Measurements from ENCODE around the gene SCCPDH.
"Not testable (repeated sequence)": the region's sequence is repeated elsewhere in the genome, so short reads cannot be mapped to it uniquely, and the experiment has no call there.

The SCCPDH gene

GRCh38 chr1:246729040-246729439 is 4.8 kb downstream of the SCCPDH start:
- H3K4me3 ChIP-seq (ENCODE audit: low read depth in 1 of 2, low read length in 2 of 2); H3K9me3 ChIP-seq (ENCODE audit: control insufficient read depth in 1 of 2, low read length in 2 of 2); H3K27me3 ChIP-seq (ENCODE audit: low read depth, low read length); H3K27ac ChIP-seq (ENCODE audit: low read length): not testable (repeated sequence)
- H3K36me3 ChIP-seq (ENCODE audit: control insufficient read depth in 1 of 2, insufficient read depth in 2 of 2, low read length in 2 of 2) = peaks cover 25 to 55% of the 10 kb centered on the region in 2 donors
- peaks cover 3 to 12% of the 10 kb centered on the region in 2 donors for H3K4me1 ChIP-seq (ENCODE audit: control insufficient read depth in 1 of 2, insufficient read depth in 2 of 2, low read length in 2 of 2)

- peaks cover 3 to 4% of the 10 kb centered on the region in 2 donors for H3K4me1 ChIP-seq (ENCODE audit: control insufficient read depth in 1 of 2, insufficient read depth in 2 of 2, low read length in 2 of 2)
- no peaks in the 10 kb centered on the region for H3K27me3 ChIP-seq (ENCODE audit: low read depth, low read length)
- no peak overlapping the region for H3K4me3 ChIP-seq (ENCODE audit: low read depth in 1 of 2, low read length in 2 of 2)
- H3K36me3 ChIP-seq (ENCODE audit: control insufficient read depth in 1 of 2, insufficient read depth in 2 of 2, low read length in 2 of 2) = peaks cover 31 to 63% of the 10 kb centered on the region in 2 donors
- no peak overlapping the region for H3K27ac ChIP-seq (ENCODE audit: low read length)
- H3K9me3 ChIP-seq (ENCODE audit: control insufficient read depth in 1 of 2, low read length in 2 of 2) = no peaks in the 10 kb centered on the region
Measured at GRCh38 chr1:246730839-246731238, 6.6 kb downstream of the SCCPDH start.

GRCh38 chr1:246731873-246732272 is 7.7 kb downstream of the SCCPDH start:
- peaks cover 31 to 68% of the 10 kb centered on the region in 2 donors for H3K36me3 ChIP-seq (ENCODE audit: control insufficient read depth in 1 of 2, insufficient read depth in 2 of 2, low read length in 2 of 2)
- H3K9me3 ChIP-seq (ENCODE audit: control insufficient read depth in 1 of 2, low read length in 2 of 2); H3K27me3 ChIP-seq (ENCODE audit: low read depth, low read length); H3K27ac ChIP-seq (ENCODE audit: low read length); H3K4me1 ChIP-seq (ENCODE audit: control insufficient read depth in 1 of 2, insufficient read depth in 2 of 2, low read length in 2 of 2); H3K4me3 ChIP-seq (ENCODE audit: low read depth in 1 of 2, low read length in 2 of 2): not testable (repeated sequence)

- Histone ChIP-seq H3K4me3 (ENCODE audit: low read depth in 1 of 2, low read length in 2 of 2) (no peak overlapping the region), H3K4me1 (ENCODE audit: control insufficient read depth in 1 of 2, insufficient read depth in 2 of 2, low read length in 2 of 2) (no peaks in the 10 kb centered on the region), H3K9me3 (ENCODE audit: control insufficient read depth in 1 of 2, low read length in 2 of 2) (no peaks in the 10 kb centered on the region), H3K27me3 (ENCODE audit: low read depth, low read length) (no peaks in the 10 kb centered on the region), H3K36me3 (ENCODE audit: control insufficient read depth in 1 of 2, insufficient read depth in 2 of 2, low read length in 2 of 2) (peaks cover 19 to 69% of the 10 kb centered on the region in 2 donors), H3K27ac (ENCODE audit: low read length) (no peak overlapping the region)
Measured at GRCh38 chr1:246733704-246734103, 9.5 kb downstream of the SCCPDH start.

GRCh38 chr1:246734866-246735265 is 10.7 kb downstream of the SCCPDH start:
- Histone ChIP-seq H3K27ac (ENCODE audit: low read length) (no peak overlapping the region), H3K4me1 (ENCODE audit: control insufficient read depth in 1 of 2, insufficient read depth in 2 of 2, low read length in 2 of 2) (no peaks in the 10 kb centered on the region), H3K4me3 (ENCODE audit: low read depth in 1 of 2, low read length in 2 of 2) (no peak overlapping the region), H3K9me3 (ENCODE audit: control insufficient read depth in 1 of 2, low read length in 2 of 2) (no peaks in the 10 kb centered on the region), H3K27me3 (ENCODE audit: low read depth, low read length) (no peaks in the 10 kb centered on the region), H3K36me3 (ENCODE audit: control insufficient read depth in 1 of 2, insufficient read depth in 2 of 2, low read length in 2 of 2) (peaks cover 18 to 65% of the 10 kb centered on the region in 2 donors)

- Histone ChIP-seq H3K4me3 (ENCODE audit: low read depth in 1 of 2, low read length in 2 of 2) (no peak overlapping the region), H3K27me3 (ENCODE audit: low read depth, low read length) (no peaks in the 10 kb centered on the region), H3K9me3 (ENCODE audit: control insufficient read depth in 1 of 2, low read length in 2 of 2) (no peaks in the 10 kb centered on the region), H3K4me1 (ENCODE audit: control insufficient read depth in 1 of 2, insufficient read depth in 2 of 2, low read length in 2 of 2) (no peaks in the 10 kb centered on the region), H3K27ac (ENCODE audit: low read length) (no peak overlapping the region), H3K36me3 (ENCODE audit: control insufficient read depth in 1 of 2, insufficient read depth in 2 of 2, low read length in 2 of 2) (peaks cover 20 to 63% of the 10 kb centered on the region in 2 donors)
Measured at GRCh38 chr1:246735735-246736134, 11.5 kb downstream of the SCCPDH start.

- H3K36me3 ChIP-seq (ENCODE audit: control insufficient read depth in 1 of 2, insufficient read depth in 2 of 2, low read length in 2 of 2) = peaks cover 20 to 52% of the 10 kb centered on the region in 2 donors
Measured at GRCh38 chr1:246742396-246742795, 18.2 kb downstream of the SCCPDH start.

GRCh38 chr1:246746155-246746554 is 21.9 kb downstream of the SCCPDH start:
- H3K9me3 ChIP-seq (ENCODE audit: control insufficient read depth in 1 of 2, low read length in 2 of 2); H3K27me3 ChIP-seq (ENCODE audit: low read depth, low read length); H3K4me3 ChIP-seq (ENCODE audit: low read depth in 1 of 2, low read length in 2 of 2); H3K4me1 ChIP-seq (ENCODE audit: control insufficient read depth in 1 of 2, insufficient read depth in 2 of 2, low read length in 2 of 2); H3K27ac ChIP-seq (ENCODE audit: low read length): not testable (repeated sequence)
- H3K36me3 ChIP-seq (ENCODE audit: control insufficient read depth in 1 of 2, insufficient read depth in 2 of 2, low read length in 2 of 2) = peaks cover 12 to 37% of the 10 kb centered on the region in 2 donors

More at GRCh38 chr1:246742396-246742795, 18.2 kb downstream of the SCCPDH start:
- H3K27ac ChIP-seq (ENCODE audit: low read length) = no peak overlapping the region
- no peaks in the 10 kb centered on the region for H3K4me1 ChIP-seq (ENCODE audit: control insufficient read depth in 1 of 2, insufficient read depth in 2 of 2, low read length in 2 of 2)
- no peak overlapping the region for H3K4me3 ChIP-seq (ENCODE audit: low read depth in 1 of 2, low read length in 2 of 2)
- H3K9me3 ChIP-seq (ENCODE audit: control insufficient read depth in 1 of 2, low read length in 2 of 2) = no peaks in the 10 kb centered on the region
- no peaks in the 10 kb centered on the region for H3K27me3 ChIP-seq (ENCODE audit: low read depth, low read length)

- H3K27ac ChIP-seq (ENCODE audit: low read length) = no peak overlapping the region
- H3K36me3 ChIP-seq (ENCODE audit: control insufficient read depth in 1 of 2, insufficient read depth in 2 of 2, low read length in 2 of 2) = peaks cover 8 to 26% of the 10 kb centered on the region in 2 donors
- no peak overlapping the region for H3K4me3 ChIP-seq (ENCODE audit: low read depth in 1 of 2, low read length in 2 of 2)
- H3K27me3 ChIP-seq (ENCODE audit: low read depth, low read length) = no peaks in the 10 kb centered on the region
- H3K9me3 ChIP-seq (ENCODE audit: control insufficient read depth in 1 of 2, low read length in 2 of 2) = no peaks in the 10 kb centered on the region
- no peaks in the 10 kb centered on the region for H3K4me1 ChIP-seq (ENCODE audit: control insufficient read depth in 1 of 2, insufficient read depth in 2 of 2, low read length in 2 of 2)
Measured at GRCh38 chr1:246748006-246748405, 23.8 kb downstream of the SCCPDH start.

GRCh38 chr1:246748867-246749266 is 24.7 kb downstream of the SCCPDH start:
- no peaks in the 10 kb centered on the region for H3K27me3 ChIP-seq (ENCODE audit: low read depth, low read length)
- H3K4me3 ChIP-seq (ENCODE audit: low read depth in 1 of 2, low read length in 2 of 2) = no peak overlapping the region

GRCh38 chr1:246750752-246751151 is 26.5 kb downstream of the SCCPDH start:
- Histone ChIP-seq H3K4me3 (ENCODE audit: low read depth in 1 of 2, low read length in 2 of 2) (no peak overlapping the region), H3K36me3 (ENCODE audit: control insufficient read depth in 1 of 2, insufficient read depth in 2 of 2, low read length in 2 of 2) (peaks cover 3 to 8% of the 10 kb centered on the region in 2 donors), H3K4me1 (ENCODE audit: control insufficient read depth in 1 of 2, insufficient read depth in 2 of 2, low read length in 2 of 2) (no peaks in the 10 kb centered on the region), H3K27me3 (ENCODE audit: low read depth, low read length) (no peaks in the 10 kb centered on the region), H3K9me3 (ENCODE audit: control insufficient read depth in 1 of 2, low read length in 2 of 2) (no peaks in the 10 kb centered on the region), H3K27ac (ENCODE audit: low read length) (no peak overlapping the region)

More at GRCh38 chr1:246748867-246749266, 24.7 kb downstream of the SCCPDH start:
- no peaks in the 10 kb centered on the region for H3K4me1 ChIP-seq (ENCODE audit: control insufficient read depth in 1 of 2, insufficient read depth in 2 of 2, low read length in 2 of 2)
- H3K27ac ChIP-seq (ENCODE audit: low read length) = no peak overlapping the region
- H3K36me3 ChIP-seq (ENCODE audit: control insufficient read depth in 1 of 2, insufficient read depth in 2 of 2, low read length in 2 of 2) = peaks cover 8 to 20% of the 10 kb centered on the region in 2 donors
- H3K9me3 ChIP-seq (ENCODE audit: control insufficient read depth in 1 of 2, low read length in 2 of 2) = no peaks in the 10 kb centered on the region

All from muscle layer of duodenum (tissue), 2 donors.